ENCODE data around the gene FOXC2.

FOXC2 gene

GRCh38 chr16:86568677-86569623 is 2.3 kb downstream of the FOXC2 start:
- DNase-seq (ENCODE audit: low spot score) = no peak
- no peak for TF ChIP-seq CTCF (IDR thresholded peaks at IDR 0.05)
- Histone ChIP-seq H3K4me3 (peak overlapping the region; percentile 90), H3K27ac (peak overlapping the region; percentile 98)

- DNase-seq (ENCODE audit: low spot score) = no peak
Measured at GRCh38 chr16:86569701-86570447, 3.2 kb downstream of the FOXC2 start.

GRCh38 chr16:86570558-86571529 is 4.2 kb downstream of the FOXC2 start:
- peak overlapping the region; percentile 98 for H3K27ac ChIP-seq

More at GRCh38 chr16:86569701-86570447, 3.2 kb downstream of the FOXC2 start:
- TF ChIP-seq CTCF (IDR thresholded peaks at IDR 0.05) = no peak
- Histone ChIP-seq H3K4me3 (peak overlapping the region; percentile 90), H3K27ac (peak overlapping the region; percentile 98)

GRCh38 chr16:86571530-86571915 is 4.9 kb downstream of the FOXC2 start:
- DNase-seq (ENCODE audit: low spot score) = peak; percentile 71
- Histone ChIP-seq H3K4me3 (peak overlapping the region; percentile 90), H3K27ac (peak overlapping the region; percentile 98)
- TF ChIP-seq CTCF (IDR thresholded peaks at IDR 0.05) = no peak

More at GRCh38 chr16:86570558-86571529, 4.2 kb downstream of the FOXC2 start:
- H3K4me3 ChIP-seq = peak overlapping the region; percentile 90
- DNase-seq (ENCODE audit: low spot score) = no peak
- TF ChIP-seq CTCF (IDR thresholded peaks at IDR 0.05) = no peak

- no peak for TF ChIP-seq CTCF (IDR thresholded peaks at IDR 0.05)
- H3K27ac ChIP-seq = peak overlapping the region; percentile 98
- no peak for DNase-seq (ENCODE audit: low spot score)
- H3K4me3 ChIP-seq = peak overlapping the region; percentile 90
Measured at GRCh38 chr16:86572041-86572521, 5.5 kb downstream of the FOXC2 start.

GRCh38 chr16:86572606-86573005 is 6.0 kb downstream of the FOXC2 start:
- no peak for DNase-seq (ENCODE audit: low spot score)
- no peak for TF ChIP-seq CTCF (IDR thresholded peaks at IDR 0.05)
- H3K4me3 ChIP-seq = peak overlapping the region; percentile 90
- peak overlapping the region; percentile 98 for H3K27ac ChIP-seq
